GM23338 (cell line): ENCODE data around the gene CRLF3. TPM values are rescaled to one million over a fixed set of nuclear protein-coding genes. Genes with fewer than 3 reads are reported as not detected.

ENCODE experiments used
- ATAC-seq: fragments of 200-7000 bp; cut with Tn5 transposase; 3 replicates; pipeline ENCODE4 v1.9.1; 2020
- DNase-seq: peaks from one replicate; pipeline ENCODE4 v3.0.0-alpha.2; 2015; ENCODE audit warnings: low spot score
- H2AFZ ChIP-seq: fragments of 200-600 bp; sonication (generic); 2 replicates; pipeline ENCODE4 v1.8.0; 2016; ENCODE audit warnings: antibody characterized with exemption, mild to moderate bottlenecking, moderate library complexity
- H3F3A ChIP-seq: fragments of 200-600 bp; sonication (generic); replicated peaks from 2 replicates; pipeline ENCODE4 v1.8.0; 2017; ENCODE audit warnings: antibody characterized with exemption, mixed run types, low read depth
- H3K27ac ChIP-seq: fragments of 200-600 bp; sonication (generic); 2 replicates; pipeline ENCODE4 v1.6.1; 2016; ENCODE audit warnings: low read depth
- H3K27me3 ChIP-seq: fragments of 200-600 bp; sonication (generic); 2 replicates; pipeline ENCODE4 v1.8.0; 2016; ENCODE audit warnings: mild to moderate bottlenecking, mixed run types, moderate library complexity; ENCODE audit not compliant: insufficient read depth
- H3K36me3 ChIP-seq: fragments of 200-600 bp; sonication (generic); 2 replicates; pipeline ENCODE4 v1.8.0; 2016; ENCODE audit warnings: mild to moderate bottlenecking; ENCODE audit not compliant: insufficient read depth
- H3K4me1 ChIP-seq: fragments of 200-600 bp; sonication (generic); 2 replicates; pipeline ENCODE4 v1.8.0; 2016; ENCODE audit warnings: mild to moderate bottlenecking, moderate library complexity; ENCODE audit not compliant: insufficient read depth
- H3K4me2 ChIP-seq: fragments of 200-600 bp; sonication (generic); 2 replicates; pipeline ENCODE4 v1.7.1; 2017; ENCODE audit warnings: mixed run types
- H3K4me3 ChIP-seq: fragments of 200-600 bp; sonication (generic); 2 replicates; pipeline ENCODE4 v1.6.1; 2016; ENCODE audit warnings: mixed run types
- H3K79me2 ChIP-seq: fragments of 200-600 bp; sonication (generic); replicated peaks from 2 replicates; pipeline ENCODE4 v1.8.0; 2017; ENCODE audit warnings: mild to moderate bottlenecking; ENCODE audit not compliant: insufficient read depth
- H3K9me2 ChIP-seq: fragments of 200-600 bp; sonication (generic); 2 replicates; pipeline ENCODE4 v1.8.0; 2017; ENCODE audit not compliant: insufficient read depth
- H4K20me1 ChIP-seq: fragments of 200-600 bp; sonication (generic); replicated peaks from 2 replicates; pipeline ENCODE4 v1.8.0; 2017; ENCODE audit warnings: mild to moderate bottlenecking; ENCODE audit not compliant: insufficient read depth
- H3K27ac Mint-ChIP-seq: 2 replicates; pipeline ENCODE4 v1.8.0; 2020; ENCODE audit warnings: inconsistent platforms, mild to moderate bottlenecking, moderate library complexity, mixed read lengths
- H3K27me3 Mint-ChIP-seq: 3 replicates; pipeline ENCODE4 v1.8.0; 2022; ENCODE audit warnings: low read depth, mild to moderate bottlenecking, moderate library complexity, mixed read lengths, inconsistent platforms; ENCODE audit not compliant: insufficient read depth, poor library complexity
- H3K36me3 Mint-ChIP-seq: 3 replicates; pipeline ENCODE4 v1.8.0; 2021; ENCODE audit warnings: low read depth, mild to moderate bottlenecking, inconsistent platforms, moderate library complexity, mixed read lengths
- H3K4me1 Mint-ChIP-seq: 3 replicates; pipeline ENCODE4 v1.8.0; 2020; ENCODE audit warnings: mild to moderate bottlenecking, inconsistent platforms, mixed read lengths
- H3K4me3 Mint-ChIP-seq: 3 replicates; pipeline ENCODE4 v1.8.0; 2021; ENCODE audit warnings: moderate library complexity, mild to moderate bottlenecking, inconsistent platforms, mixed read lengths
- H3K9me3 Mint-ChIP-seq: 3 replicates; pipeline ENCODE4 v1.8.0; 2020; ENCODE audit warnings: moderate library complexity, mild to moderate bottlenecking, inconsistent platforms, mixed read lengths
- ETS1 ChIP-seq: IDR thresholded peaks from 2 replicates; pipeline ENCODE4 v1.6.1; 2016; ENCODE audit warnings: antibody characterized with exemption
- EZH2 ChIP-seq: fragments of 200-600 bp; sonication (generic); IDR thresholded peaks from one replicate; pipeline ENCODE4 v1.8.0; 2017; ENCODE audit warnings: antibody characterized with exemption, mild to moderate bottlenecking, low read depth; ENCODE audit not compliant: unreplicated experiment
- EZH2phosphoT487 ChIP-seq: fragments of 200-600 bp; sonication (generic); IDR thresholded peaks from one replicate; pipeline ENCODE4 v1.8.1; 2018; ENCODE audit warnings: antibody characterized with exemption; ENCODE audit not compliant: unreplicated experiment
- NANOG ChIP-seq: IDR thresholded peaks from 2 replicates; pipeline ENCODE4 v1.6.1; 2016; ENCODE audit warnings: antibody characterized with exemption, borderline replicate concordance
- ZNF462 ChIP-seq: fragments of 250-450 bp; sonication (Bioruptor Pico); IDR thresholded peaks from 2 replicates; pipeline ENCODE4 v1.5.0; 2020; ENCODE audit warnings: mild to moderate bottlenecking, moderate library complexity
- polyA plus RNA-seq: library from polyadenylated mRNA; unstranded; fragments of >200 nt; fragmentation: Nextera tagmentation; extraction: Ambion mirVana; gene quantifications from 2 replicates; pipeline ENCODE4 v1.2.1, GENCODE V29; 2016
- total RNA-seq: library from RNA; depleted of rRNA; stranded (reverse); fragments of >200 nt; shearing (Covaris generic); gene quantifications from 2 replicates; pipeline ENCODE4 v1.2.3, GENCODE V29; 2014
- TF ChIP-seq, protein P1 (sequence below), 2 experiments: fragments of 200-600 bp in 1 of 2; sonication (generic) in 1 of 2; conservative IDR thresholded peaks; 2 replicates each; pipeline versions ENCODE4 v1.5.1 to v1.6.1; 2016 to 2017; ENCODE audit warnings: antibody characterized with exemption in 2 of 2, low read depth in 2 of 2, mild to moderate bottlenecking in 2 of 2, moderate library complexity in 1 of 2

CRLF3 gene
- total and polyA plus RNA-seq, 2 experiments from 2014 or later = 24.2 to 28.6 TPM

- peaks cover 8% of the 10 kb centered on the region for H3F3A ChIP-seq
- H3K79me2 ChIP-seq = peaks cover 90% of the 10 kb centered on the region
- H3K36me3 ChIP-seq = no peaks in the 10 kb centered on the region; the same call in 1 of the 2 replicates
- no peak overlapping the region for H2AFZ ChIP-seq
- no peaks in the 10 kb centered on the region for H3K27me3 ChIP-seq
- H3K9me2 ChIP-seq = no peaks in the 10 kb centered on the region
- Mint-ChIP-seq H3K27me3 (peaks cover 6% of the 10 kb centered on the region), H3K27ac (no peak overlapping the region), H3K4me3 (no peak overlapping the region), H3K4me1 (peaks cover 21% of the 10 kb centered on the region), H3K36me3 (peaks cover 14% of the 10 kb centered on the region; the same call in 2 of the 3 replicates), H3K9me3 (no peaks in the 10 kb centered on the region)
- no peak overlapping the region for H3K4me2 ChIP-seq
- DNase-seq (no peak), ATAC-seq (no peak)
- H3K4me1 ChIP-seq = peaks cover 19% of the 10 kb centered on the region
- H3K4me3 ChIP-seq = no peak overlapping the region
- peaks cover 14% of the 10 kb centered on the region for H4K20me1 ChIP-seq
- TF ChIP-seq ETS1 (no peak), EZH2phosphoT487 (no peak), EZH2 (no peak), ZNF462 (CRISPR knock-in tag) (no peak), NANOG (no peak)
- TF ChIP-seq, protein P1, sequence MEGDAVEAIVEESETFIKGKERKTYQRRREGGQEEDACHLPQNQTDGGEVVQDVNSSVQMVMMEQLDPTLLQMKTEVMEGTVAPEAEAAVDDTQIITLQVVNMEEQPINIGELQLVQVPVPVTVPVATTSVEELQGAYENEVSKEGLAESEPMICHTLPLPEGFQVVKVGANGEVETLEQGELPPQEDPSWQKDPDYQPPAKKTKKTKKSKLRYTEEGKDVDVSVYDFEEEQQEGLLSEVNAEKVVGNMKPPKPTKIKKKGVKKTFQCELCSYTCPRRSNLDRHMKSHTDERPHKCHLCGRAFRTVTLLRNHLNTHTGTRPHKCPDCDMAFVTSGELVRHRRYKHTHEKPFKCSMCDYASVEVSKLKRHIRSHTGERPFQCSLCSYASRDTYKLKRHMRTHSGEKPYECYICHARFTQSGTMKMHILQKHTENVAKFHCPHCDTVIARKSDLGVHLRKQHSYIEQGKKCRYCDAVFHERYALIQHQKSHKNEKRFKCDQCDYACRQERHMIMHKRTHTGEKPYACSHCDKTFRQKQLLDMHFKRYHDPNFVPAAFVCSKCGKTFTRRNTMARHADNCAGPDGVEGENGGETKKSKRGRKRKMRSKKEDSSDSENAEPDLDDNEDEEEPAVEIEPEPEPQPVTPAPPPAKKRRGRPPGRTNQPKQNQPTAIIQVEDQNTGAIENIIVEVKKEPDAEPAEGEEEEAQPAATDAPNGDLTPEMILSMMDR (conservative IDR thresholded peaks at IDR 0.05; ENCODE audit: low read depth in 2 of 2) = no peak
- no peak overlapping the region for H3K27ac ChIP-seq
Measured at GRCh38 chr17:30819971-30820705, 4.4 kb downstream of the CRLF3 start.
